ENCODE results near the gene JARID2.

The JARID2 gene

DNA sequence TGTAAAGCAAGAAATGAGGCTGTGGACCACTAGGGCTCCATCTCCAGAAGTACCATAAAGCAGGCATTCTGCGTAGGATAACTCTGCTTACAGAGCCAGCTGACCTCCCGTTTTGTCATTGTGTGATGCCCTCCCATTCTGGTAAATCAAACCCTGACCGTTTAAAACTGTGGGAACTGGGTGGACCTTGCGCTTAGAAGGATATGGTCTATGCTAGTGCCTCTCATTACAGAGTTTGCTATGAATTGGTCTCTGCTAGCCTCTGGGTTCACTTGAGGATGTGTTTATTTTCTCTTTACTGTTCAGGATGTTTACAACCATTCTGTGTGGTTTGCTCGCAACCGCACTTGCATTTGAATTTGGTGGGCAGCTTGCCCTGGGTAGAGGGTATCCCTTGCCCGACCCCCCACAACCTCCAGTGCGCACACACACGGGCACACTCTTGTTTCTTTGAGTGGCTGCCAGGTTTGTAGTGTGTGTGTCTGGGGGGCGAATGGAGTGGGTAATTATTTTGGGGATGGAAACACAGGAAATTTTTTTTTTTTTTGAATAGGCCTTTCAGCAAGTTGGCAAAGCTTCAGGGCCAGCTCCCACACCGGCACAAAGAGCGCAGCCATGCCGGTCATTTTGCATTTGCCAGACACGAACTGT is 198.3 kb downstream of the JARID2 start:
- peaks cover 16 to 26% of the 10 kb centered on the region in 2 donors for H3K4me1 ChIP-seq (ENCODE audit: control insufficient read depth in 2 of 2, insufficient read depth in 1 of 2, low read depth in 1 of 2, low read length in 2 of 2)

DNA sequence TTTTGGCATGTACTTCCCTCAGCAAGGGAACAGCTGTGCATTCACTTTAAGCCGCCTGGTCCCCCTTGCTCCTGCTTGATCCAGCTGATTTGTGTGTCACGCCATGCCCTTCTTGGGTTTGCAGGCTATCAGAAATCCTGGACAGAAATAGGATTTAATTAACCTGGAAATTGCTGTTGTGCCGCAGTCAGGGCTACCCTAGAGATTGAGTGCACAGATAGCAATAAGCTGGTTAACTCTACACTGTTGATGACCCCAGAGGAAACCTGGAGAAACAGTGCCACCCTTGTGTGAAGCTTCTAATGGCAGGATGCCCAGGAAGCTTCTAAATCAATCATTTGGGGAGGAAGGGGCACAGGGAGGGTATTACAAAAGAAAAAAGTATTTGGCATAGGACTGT is 199.0 kb downstream of the JARID2 start:
- DNase-seq (ENCODE audit: low spot score): no peak
- H4K8ac ChIP-seq (ENCODE audit: low read depth, low read length): no peak overlapping the region
- no CpG with 5 or more reads among the region's 3 CpGs for WGBS, 2 donors (ENCODE audit: extremely low coverage in 2 of 2, insufficient read length in 2 of 2, insufficient replicate concordance in 1 of 2)

More for the DNA sequence above, 198.3 kb downstream of the JARID2 start:
- Histone ChIP-seq H4K8ac (ENCODE audit: low read depth, low read length) (no peak overlapping the region), H2AFZ (ENCODE audit: low read length) (no peak overlapping the region), H3K79me1 (ENCODE audit: low read depth, low read length) (peaks cover 7% of the 10 kb centered on the region), H3K14ac (ENCODE audit: low read length) (no peak overlapping the region), H2BK120ac (ENCODE audit: low read depth, low read length) (no peak overlapping the region), H3K4me2 (ENCODE audit: insufficient read depth, low read length, poor library complexity, severe bottlenecking) (no peak overlapping the region), H2BK12ac (ENCODE audit: low read length) (no peak overlapping the region), H3K4me3 (ENCODE audit: low read length in 2 of 2) (no peak overlapping the region), H4K91ac (ENCODE audit: low read depth, low read length, poor library complexity) (no peak overlapping the region), H3K4ac (ENCODE audit: low read length) (no peak overlapping the region), H3K18ac (ENCODE audit: low read length) (no peak overlapping the region), H3K9ac (ENCODE audit: low read depth, low read length, poor library complexity) (no peak overlapping the region), H3K9me3 (replicated peaks in 1 of 2; ENCODE audit: control insufficient read depth in 2 of 2, insufficient read depth in 1 of 2, low read depth in 1 of 2, low read length in 2 of 2) (no peaks in the 10 kb centered on the region), H3K27me3 (ENCODE audit: control insufficient read depth in 3 of 3, insufficient read depth in 3 of 3, low read depth in 1 of 3, low read length in 3 of 3) (no peaks in the 10 kb centered on the region), H2BK15ac (ENCODE audit: low read length) (no peak overlapping the region), H3K36me3 (replicated peaks in 1 of 2; ENCODE audit: control insufficient read depth in 2 of 2, insufficient read depth in 2 of 2, low read length in 2 of 2) (peaks cover 0 to 7% of the 10 kb centered on the region in 2 donors), H3K23ac (ENCODE audit: low read depth, low read length, poor library complexity) (no peak overlapping the region), H2AK5ac (ENCODE audit: low read depth, low read length) (no peak overlapping the region), H2BK5ac (ENCODE audit: low read length) (no peak overlapping the region), H3K27ac (replicated peaks; ENCODE audit: low read length) (no peak overlapping the region)
- no peak for DNase-seq (ENCODE audit: low spot score)
- no CpG with 5 or more reads among the region's 14 CpGs for WGBS, 2 donors (ENCODE audit: extremely low coverage in 2 of 2, insufficient read length in 2 of 2, insufficient replicate concordance in 1 of 2)

DNA sequence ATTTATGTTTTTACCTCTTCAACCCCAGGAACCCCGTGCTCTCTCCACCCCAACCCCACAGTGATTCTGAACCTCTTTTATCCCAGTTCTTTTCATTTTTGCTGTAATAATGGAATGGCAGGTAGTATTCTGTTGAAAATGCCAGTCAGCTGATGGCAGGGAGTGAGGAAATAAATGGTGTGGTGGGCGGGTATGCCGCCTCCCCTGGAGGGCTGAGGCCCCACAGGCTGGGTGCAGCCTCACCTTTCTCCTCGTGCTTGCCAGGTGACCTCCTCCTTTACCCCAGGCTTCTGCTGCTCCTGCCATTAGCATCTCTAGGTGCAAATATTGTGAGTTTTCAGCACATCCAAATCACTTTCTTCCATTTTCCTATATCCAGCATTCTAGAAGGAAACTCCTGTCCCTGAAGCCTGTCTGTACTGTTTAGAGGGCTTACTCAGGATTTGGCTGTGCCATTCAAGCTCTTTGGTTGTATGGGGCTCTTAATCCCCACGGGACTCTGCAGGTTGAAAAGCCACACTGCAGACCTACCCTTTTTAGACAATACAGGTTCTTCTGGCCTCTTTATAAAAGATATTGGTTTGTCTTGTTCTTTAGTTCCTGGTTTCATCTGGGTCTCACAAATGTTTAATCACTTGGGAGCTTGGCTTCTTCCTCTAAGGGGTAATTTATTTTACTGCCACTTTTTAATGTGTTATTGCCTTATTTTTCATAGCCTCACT is 201.8 kb downstream of the JARID2 start:
- DNase-seq (ENCODE audit: low spot score): peak; percentile 39

More for the DNA sequence above, 199.0 kb downstream of the JARID2 start:
- Histone ChIP-seq H3K79me1 (ENCODE audit: low read depth, low read length) (peaks cover 7% of the 10 kb centered on the region), H2BK120ac (ENCODE audit: low read depth, low read length) (no peak overlapping the region), H2BK5ac (ENCODE audit: low read length) (no peak overlapping the region), H3K4me1 (ENCODE audit: control insufficient read depth in 2 of 2, insufficient read depth in 1 of 2, low read depth in 1 of 2, low read length in 2 of 2) (peaks cover 9 to 23% of the 10 kb centered on the region in 2 donors), H3K27me3 (ENCODE audit: control insufficient read depth in 3 of 3, insufficient read depth in 3 of 3, low read depth in 1 of 3, low read length in 3 of 3) (no peaks in the 10 kb centered on the region), H3K4ac (ENCODE audit: low read length) (no peak overlapping the region), H3K4me2 (ENCODE audit: insufficient read depth, low read length, poor library complexity, severe bottlenecking) (no peak overlapping the region), H4K91ac (ENCODE audit: low read depth, low read length, poor library complexity) (no peak overlapping the region), H3K23ac (ENCODE audit: low read depth, low read length, poor library complexity) (no peak overlapping the region), H3K36me3 (replicated peaks in 1 of 2; ENCODE audit: control insufficient read depth in 2 of 2, insufficient read depth in 2 of 2, low read length in 2 of 2) (peaks cover 0 to 7% of the 10 kb centered on the region in 2 donors), H3K18ac (ENCODE audit: low read length) (no peak overlapping the region), H2BK15ac (ENCODE audit: low read length) (no peak overlapping the region), H2AFZ (ENCODE audit: low read length) (no peak overlapping the region), H3K9ac (ENCODE audit: low read depth, low read length, poor library complexity) (no peak overlapping the region), H2BK12ac (ENCODE audit: low read length) (no peak overlapping the region), H3K4me3 (ENCODE audit: low read length in 2 of 2) (no peak overlapping the region), H3K27ac (replicated peaks; ENCODE audit: low read length) (no peak overlapping the region), H3K14ac (ENCODE audit: low read length) (no peak overlapping the region), H2AK5ac (ENCODE audit: low read depth, low read length) (no peak overlapping the region), H3K9me3 (replicated peaks in 1 of 2; ENCODE audit: control insufficient read depth in 2 of 2, insufficient read depth in 1 of 2, low read depth in 1 of 2, low read length in 2 of 2) (no peaks in the 10 kb centered on the region)

DNA sequence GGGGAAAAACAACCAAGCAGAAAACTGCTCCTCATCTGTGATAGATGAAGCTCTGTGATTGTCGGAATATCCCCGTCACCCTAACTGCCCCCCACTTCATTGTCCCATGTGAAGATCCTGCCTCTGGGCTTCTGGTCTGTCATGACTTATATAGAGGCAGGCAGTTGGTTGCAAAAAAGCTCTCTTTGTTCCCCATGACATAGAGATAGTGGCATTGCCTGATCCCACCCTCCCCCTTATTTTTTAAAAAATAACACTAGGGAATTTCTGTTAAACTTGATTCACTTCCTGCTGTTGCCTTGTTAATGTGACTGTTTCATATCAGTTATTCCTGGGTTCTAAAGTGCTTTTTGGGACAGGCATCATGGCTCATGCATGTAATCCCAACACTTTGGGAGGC is 203.1 kb downstream of the JARID2 start:
- Histone ChIP-seq H3K23ac (ENCODE audit: low read depth, low read length, poor library complexity) (no peak overlapping the region), H3K36me3 (replicated peaks in 1 of 2; ENCODE audit: control insufficient read depth in 2 of 2, insufficient read depth in 2 of 2, low read length in 2 of 2) (peaks cover 0 to 37% of the 10 kb centered on the region in 2 donors), H3K27ac (replicated peaks; ENCODE audit: low read length) (no peak overlapping the region), H3K9me3 (replicated peaks in 1 of 2; ENCODE audit: control insufficient read depth in 2 of 2, insufficient read depth in 1 of 2, low read depth in 1 of 2, low read length in 2 of 2) (no peaks in the 10 kb centered on the region), H2BK5ac (ENCODE audit: low read length) (no peak overlapping the region), H3K4me1 (ENCODE audit: control insufficient read depth in 2 of 2, insufficient read depth in 1 of 2, low read depth in 1 of 2, low read length in 2 of 2) (peaks cover 5 to 14% of the 10 kb centered on the region in 2 donors), H3K9ac (ENCODE audit: low read depth, low read length, poor library complexity) (no peak overlapping the region), H2AFZ (ENCODE audit: low read length) (no peak overlapping the region), H4K91ac (ENCODE audit: low read depth, low read length, poor library complexity) (no peak overlapping the region), H2BK15ac (ENCODE audit: low read length) (no peak overlapping the region), H3K4ac (ENCODE audit: low read length) (no peak overlapping the region), H3K4me3 (ENCODE audit: low read length in 2 of 2) (no peak overlapping the region), H3K4me2 (ENCODE audit: insufficient read depth, low read length, poor library complexity, severe bottlenecking) (no peak overlapping the region), H3K18ac (ENCODE audit: low read length) (no peak overlapping the region), H3K14ac (ENCODE audit: low read length) (no peak overlapping the region), H3K27me3 (ENCODE audit: control insufficient read depth in 3 of 3, insufficient read depth in 3 of 3, low read depth in 1 of 3, low read length in 3 of 3) (no peaks in the 10 kb centered on the region), H4K8ac (ENCODE audit: low read depth, low read length) (no peak overlapping the region), H2BK12ac (ENCODE audit: low read length) (no peak overlapping the region), H3K79me1 (ENCODE audit: low read depth, low read length) (peaks cover 2% of the 10 kb centered on the region), H2AK5ac (ENCODE audit: low read depth, low read length) (no peak overlapping the region), H2BK120ac (ENCODE audit: low read depth, low read length) (no peak overlapping the region)
- no peak for DNase-seq (ENCODE audit: low spot score)
- no CpG with 5 or more reads among the region's 2 CpGs for WGBS, 2 donors (ENCODE audit: extremely low coverage in 2 of 2, insufficient read length in 2 of 2, insufficient replicate concordance in 1 of 2)

More for the DNA sequence above, 201.8 kb downstream of the JARID2 start:
- H2BK15ac ChIP-seq (ENCODE audit: low read length): no peak overlapping the region
- no peak overlapping the region for H2BK5ac ChIP-seq (ENCODE audit: low read length)
- no peaks in the 10 kb centered on the region for H3K27me3 ChIP-seq (ENCODE audit: control insufficient read depth in 3 of 3, insufficient read depth in 3 of 3, low read depth in 1 of 3, low read length in 3 of 3)
- H3K27ac ChIP-seq (replicated peaks; ENCODE audit: low read length): peak overlapping the region; percentile 49
- no peak overlapping the region for H3K14ac ChIP-seq (ENCODE audit: low read length)
- H2BK120ac ChIP-seq (ENCODE audit: low read depth, low read length): no peak overlapping the region
- no peak overlapping the region for H3K9ac ChIP-seq (ENCODE audit: low read depth, low read length, poor library complexity)
- no peak overlapping the region for H3K23ac ChIP-seq (ENCODE audit: low read depth, low read length, poor library complexity)
- H2AFZ ChIP-seq (ENCODE audit: low read length): no peak overlapping the region
- peaks cover 5 to 15% of the 10 kb centered on the region in 2 donors for H3K4me1 ChIP-seq (ENCODE audit: control insufficient read depth in 2 of 2, insufficient read depth in 1 of 2, low read depth in 1 of 2, low read length in 2 of 2)
- H4K91ac ChIP-seq (ENCODE audit: low read depth, low read length, poor library complexity): no peak overlapping the region
- H2BK12ac ChIP-seq (ENCODE audit: low read length): no peak overlapping the region
- H3K18ac ChIP-seq (ENCODE audit: low read length): peak overlapping the region; percentile 44
- no peak overlapping the region for H2AK5ac ChIP-seq (ENCODE audit: low read depth, low read length)
- H3K9me3 ChIP-seq (replicated peaks in 1 of 2; ENCODE audit: control insufficient read depth in 2 of 2, insufficient read depth in 1 of 2, low read depth in 1 of 2, low read length in 2 of 2): no peaks in the 10 kb centered on the region
- H3K36me3 ChIP-seq (replicated peaks in 1 of 2; ENCODE audit: control insufficient read depth in 2 of 2, insufficient read depth in 2 of 2, low read length in 2 of 2): peaks cover 0 to 24% of the 10 kb centered on the region in 2 donors
- WGBS, 2 donors (ENCODE audit: extremely low coverage in 2 of 2, insufficient read length in 2 of 2, insufficient replicate concordance in 1 of 2): no CpG with 5 or more reads among the region's 5 CpGs
- H3K4me2 ChIP-seq (ENCODE audit: insufficient read depth, low read length, poor library complexity, severe bottlenecking): no peak overlapping the region
- no peak overlapping the region for H3K4me3 ChIP-seq (ENCODE audit: low read length in 2 of 2)
- no peak overlapping the region for H4K8ac ChIP-seq (ENCODE audit: low read depth, low read length)
- peaks cover 4% of the 10 kb centered on the region for H3K79me1 ChIP-seq (ENCODE audit: low read depth, low read length)
- no peak overlapping the region for H3K4ac ChIP-seq (ENCODE audit: low read length)

Measured in neuronal stem cell (in vitro differentiated cells).